Panc1 (cell line): ENCODE measurements around the gene TTYH2. TPM values are rescaled to one million over a fixed set of nuclear protein-coding genes. Genes with fewer than 3 reads are reported as not detected.

Source experiments
- ATAC-seq: fragments of 200-7000 bp; cut with Tn5 transposase; 2 replicates; pipeline ENCODE4 v1.9.1; 2020; ENCODE audit warnings: mild to moderate bottlenecking, moderate library complexity
- BruUV-seq: library from RNA; stranded (reverse); fragments of 400-500 nt; replicated peaks from 2 replicates; lab custom pipeline; 2021; lab: Mats Ljungman, UMichigan
- CTCF ChIA-PET: fragments of 300-600 bp; sonication (Branson Sonifier 250); formaldehyde crosslinking; loops from one replicate; lab custom pipeline; 2022; ENCODE audit warnings: antibody characterized with exemption; lab: Charles Lee
- POLR2A ChIA-PET: fragments of 300-600 bp; sonication (Branson Sonifier 250); formaldehyde crosslinking; loops from one replicate; lab custom pipeline; 2022; ENCODE audit warnings: antibody characterized with exemption; lab: Charles Lee
- DNase-seq: peaks from one replicate; pipeline ENCODE4 v3.0.0-alpha.2; 2010; ENCODE audit warnings: low read depth, low spot score
- H3K27ac ChIP-seq: 2 replicates; pipeline ENCODE4 v1.5.1; 2011; ENCODE audit warnings: mild to moderate bottlenecking, low read length, inconsistent platforms
- H3K27me3 ChIP-seq: fragments of 200-500 bp; sonication (Bioruptor generic); 2 replicates; pipeline ENCODE4 v1.6.0; 2014; ENCODE audit warnings: low read length, inconsistent platforms; ENCODE audit not compliant: control insufficient read depth, insufficient read depth
- H3K36me3 ChIP-seq: fragments of 200-500 bp; sonication (Bioruptor generic); 2 replicates; pipeline ENCODE4 v1.5.1; 2014; ENCODE audit warnings: inconsistent platforms, mild to moderate bottlenecking, low read length, moderate library complexity; ENCODE audit not compliant: control insufficient read depth, insufficient read depth
- H3K4me1 ChIP-seq: 2 replicates; pipeline ENCODE4 v1.5.1; 2011; ENCODE audit warnings: inconsistent platforms, mild to moderate bottlenecking, low read length, moderate library complexity; ENCODE audit not compliant: control insufficient read depth, insufficient read depth
- H3K4me3 ChIP-seq, 2 experiments: 2 replicates each; pipeline ENCODE4 v1.5.1; 2011 to 2012; ENCODE audit warnings: low read depth in 2 of 2, low read length in 2 of 2, mild to moderate bottlenecking in 2 of 2, inconsistent platforms in 1 of 2, moderate library complexity in 1 of 2
- H3K9me3 ChIP-seq: fragments of 200-500 bp; sonication (Bioruptor generic); 2 replicates; pipeline ENCODE4 v1.5.1; 2014; ENCODE audit warnings: low read depth, mild to moderate bottlenecking, inconsistent platforms, low read length, moderate library complexity; ENCODE audit not compliant: control insufficient read depth, insufficient read depth
- POLR2AphosphoS5 ChIP-seq: IDR thresholded peaks from 2 replicates; pipeline ENCODE4 v1.6.1; 2012; ENCODE audit warnings: mild to moderate bottlenecking, low read depth, low read length, moderate library complexity
- SIN3A ChIP-seq: IDR thresholded peaks from 2 replicates; pipeline ENCODE4 v1.6.1; 2012; ENCODE audit warnings: low read depth, mild to moderate bottlenecking, low read length, moderate library complexity, borderline replicate concordance; ENCODE audit not compliant: insufficient read depth
- TCF7L2 ChIP-seq: IDR thresholded peaks from 2 replicates; pipeline ENCODE4 v1.6.1; 2011; ENCODE audit warnings: mild to moderate bottlenecking, low read depth, low read length, inconsistent platforms
- in situ Hi-C: cut with HindIII; loops from 2 replicates; pipeline ENCODE4 v1.10.0; 2016; ENCODE audit warnings: low sequenced_read_pairs, low pct_unique_long_range_greater_than_20kb
- intact Hi-C: fragments of 100-400 bp; cut with micrococcal nuclease; formaldehyde crosslinking; loops from one replicate; pipeline ENCODE4 v1.10.0; 2022; ENCODE audit not compliant: unreplicated experiment
- total RNA-seq: library from RNA; stranded (reverse); gene quantifications from one replicate; pipeline ENCODE4 v1.2.1, GENCODE V29; 2021; ENCODE audit not compliant: unreplicated experiment
- TF ChIP-seq, protein P1 (sequence below), 2 experiments: IDR thresholded peaks; 2 replicates each; pipeline ENCODE4 v1.6.1; 2011 to 2012; ENCODE audit warnings: low read depth in 2 of 2, control low read depth in 1 of 2, low read length in 1 of 2, mild to moderate bottlenecking in 1 of 2, moderate library complexity in 1 of 2; ENCODE audit not compliant: insufficient read depth in 1 of 2
- TF ChIP-seq, protein P2 (sequence below): fragments of 450-650 bp; IDR thresholded peaks from 2 replicates; pipeline ENCODE4 v1.5.1; 2017; ENCODE audit warnings: mild to moderate bottlenecking

TTYH2 gene
- total RNA-seq, 1 experiment from 2014 or later = 8.3 TPM

DNA sequence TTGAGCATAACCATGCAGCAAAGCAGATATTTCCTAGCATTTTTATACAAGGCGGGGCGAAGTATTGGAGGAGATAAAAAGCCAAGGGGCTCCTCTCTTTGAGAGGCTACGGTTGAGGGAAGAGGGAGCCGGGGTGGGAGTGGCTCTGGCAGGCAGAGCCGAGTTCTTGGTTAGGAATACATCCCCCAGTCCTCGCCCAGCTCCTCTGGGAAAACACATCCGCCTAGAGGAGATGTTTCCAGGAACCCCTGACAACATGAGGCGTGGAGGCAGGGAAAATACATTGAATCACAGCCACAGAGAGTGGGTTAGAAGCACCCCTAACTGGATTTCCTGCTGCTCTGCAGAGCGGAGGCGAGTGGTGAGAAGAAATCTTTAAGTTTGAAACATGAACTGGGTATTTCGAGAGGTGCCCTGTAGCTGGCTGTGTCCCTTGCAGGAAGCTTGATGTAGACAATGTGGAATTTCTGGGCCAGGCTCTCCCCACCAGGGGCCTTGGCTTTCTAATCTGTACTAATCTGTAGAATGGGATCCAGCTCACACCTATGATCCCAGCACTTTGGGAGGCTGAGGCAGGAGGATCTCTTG lies 27.3 kb downstream of the TTYH2 start:
- Histone ChIP-seq H3K36me3 (no peaks in the 10 kb centered on the region), H3K4me1 (no peaks in the 10 kb centered on the region), H3K27me3 (no peaks in the 10 kb centered on the region), H3K9me3 (no peaks in the 10 kb centered on the region), H3K4me3 (no peak overlapping the region), H3K27ac (no peak overlapping the region)
- POLR2A ChIA-PET = no interaction called here
- in situ Hi-C loops (no loop called here), intact Hi-C loops (no loop called here)
- CTCF ChIA-PET = interaction anchor here (0.6 kb wide), 1 partner anchor 290 kb away, joined by 3 read pairs; no protein-coding TSS in a partner anchor
- TF ChIP-seq, protein P1, sequence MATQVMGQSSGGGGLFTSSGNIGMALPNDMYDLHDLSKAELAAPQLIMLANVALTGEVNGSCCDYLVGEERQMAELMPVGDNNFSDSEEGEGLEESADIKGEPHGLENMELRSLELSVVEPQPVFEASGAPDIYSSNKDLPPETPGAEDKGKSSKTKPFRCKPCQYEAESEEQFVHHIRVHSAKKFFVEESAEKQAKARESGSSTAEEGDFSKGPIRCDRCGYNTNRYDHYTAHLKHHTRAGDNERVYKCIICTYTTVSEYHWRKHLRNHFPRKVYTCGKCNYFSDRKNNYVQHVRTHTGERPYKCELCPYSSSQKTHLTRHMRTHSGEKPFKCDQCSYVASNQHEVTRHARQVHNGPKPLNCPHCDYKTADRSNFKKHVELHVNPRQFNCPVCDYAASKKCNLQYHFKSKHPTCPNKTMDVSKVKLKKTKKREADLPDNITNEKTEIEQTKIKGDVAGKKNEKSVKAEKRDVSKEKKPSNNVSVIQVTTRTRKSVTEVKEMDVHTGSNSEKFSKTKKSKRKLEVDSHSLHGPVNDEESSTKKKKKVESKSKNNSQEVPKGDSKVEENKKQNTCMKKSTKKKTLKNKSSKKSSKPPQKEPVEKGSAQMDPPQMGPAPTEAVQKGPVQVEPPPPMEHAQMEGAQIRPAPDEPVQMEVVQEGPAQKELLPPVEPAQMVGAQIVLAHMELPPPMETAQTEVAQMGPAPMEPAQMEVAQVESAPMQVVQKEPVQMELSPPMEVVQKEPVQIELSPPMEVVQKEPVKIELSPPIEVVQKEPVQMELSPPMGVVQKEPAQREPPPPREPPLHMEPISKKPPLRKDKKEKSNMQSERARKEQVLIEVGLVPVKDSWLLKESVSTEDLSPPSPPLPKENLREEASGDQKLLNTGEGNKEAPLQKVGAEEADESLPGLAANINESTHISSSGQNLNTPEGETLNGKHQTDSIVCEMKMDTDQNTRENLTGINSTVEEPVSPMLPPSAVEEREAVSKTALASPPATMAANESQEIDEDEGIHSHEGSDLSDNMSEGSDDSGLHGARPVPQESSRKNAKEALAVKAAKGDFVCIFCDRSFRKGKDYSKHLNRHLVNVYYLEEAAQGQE (IDR thresholded peaks at IDR 0.05; ENCODE audit: insufficient read depth in 1 of 2, low read depth in 2 of 2, low read length in 1 of 2) = no peak
- TF ChIP-seq, protein P2, sequence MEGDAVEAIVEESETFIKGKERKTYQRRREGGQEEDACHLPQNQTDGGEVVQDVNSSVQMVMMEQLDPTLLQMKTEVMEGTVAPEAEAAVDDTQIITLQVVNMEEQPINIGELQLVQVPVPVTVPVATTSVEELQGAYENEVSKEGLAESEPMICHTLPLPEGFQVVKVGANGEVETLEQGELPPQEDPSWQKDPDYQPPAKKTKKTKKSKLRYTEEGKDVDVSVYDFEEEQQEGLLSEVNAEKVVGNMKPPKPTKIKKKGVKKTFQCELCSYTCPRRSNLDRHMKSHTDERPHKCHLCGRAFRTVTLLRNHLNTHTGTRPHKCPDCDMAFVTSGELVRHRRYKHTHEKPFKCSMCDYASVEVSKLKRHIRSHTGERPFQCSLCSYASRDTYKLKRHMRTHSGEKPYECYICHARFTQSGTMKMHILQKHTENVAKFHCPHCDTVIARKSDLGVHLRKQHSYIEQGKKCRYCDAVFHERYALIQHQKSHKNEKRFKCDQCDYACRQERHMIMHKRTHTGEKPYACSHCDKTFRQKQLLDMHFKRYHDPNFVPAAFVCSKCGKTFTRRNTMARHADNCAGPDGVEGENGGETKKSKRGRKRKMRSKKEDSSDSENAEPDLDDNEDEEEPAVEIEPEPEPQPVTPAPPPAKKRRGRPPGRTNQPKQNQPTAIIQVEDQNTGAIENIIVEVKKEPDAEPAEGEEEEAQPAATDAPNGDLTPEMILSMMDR = no peak
- TF ChIP-seq SIN3A (no peak), POLR2AphosphoS5 (no peak), TCF7L2 (no peak)
- no TSS peak for BruUV-seq
- DNase-seq (no peak), ATAC-seq (no peak)

DNA sequence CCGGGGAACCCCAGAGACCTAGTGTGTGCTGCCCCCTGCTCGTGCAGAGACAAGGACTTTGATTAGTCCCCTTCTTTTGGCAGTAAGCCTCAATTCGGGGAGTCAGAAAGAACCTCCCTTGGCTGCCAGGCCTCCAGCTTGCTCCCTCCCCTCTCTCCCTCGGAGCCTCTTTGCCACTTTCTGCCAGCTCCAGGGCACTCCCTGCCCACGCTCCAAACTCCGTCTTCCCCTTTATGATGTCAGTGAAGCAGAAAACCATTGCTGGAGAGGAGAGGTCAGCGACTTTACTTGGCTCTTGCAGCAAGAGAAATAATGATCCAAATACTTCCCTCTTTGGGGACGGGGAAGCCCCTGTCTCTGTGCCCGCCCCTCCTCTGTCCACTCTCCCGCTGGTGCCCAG lies 28.1 kb downstream of the TTYH2 start:
- H3K9me3 ChIP-seq = no peaks in the 10 kb centered on the region
- intact Hi-C loops (no loop called here), in situ Hi-C loops (no loop called here)
- ChIA-PET POLR2A (no interaction called here), CTCF (no interaction called here)
- H3K4me3 ChIP-seq = no peak overlapping the region
- no peak for ATAC-seq
- BruUV-seq = no TSS peak
- DNase-seq = no peak
- H3K4me1 ChIP-seq = no peaks in the 10 kb centered on the region
- TF ChIP-seq TCF7L2 (no peak), SIN3A (no peak), POLR2AphosphoS5 (no peak)
- TF ChIP-seq, protein P1 (IDR thresholded peaks at IDR 0.05; ENCODE audit: insufficient read depth in 1 of 2, low read depth in 2 of 2, low read length in 1 of 2) = no peak
- TF ChIP-seq, protein P2 = no peak
- H3K27me3 ChIP-seq = no peaks in the 10 kb centered on the region
- H3K27ac ChIP-seq = no peak overlapping the region
- no peaks in the 10 kb centered on the region for H3K36me3 ChIP-seq
